Activated CD4-positive, alpha-beta T cell treated with anti-CD3 and anti-CD28 coated beads, Interleukin-2, Interleukin-4, amounts not matched to agents 100 ng/mL and 50 ng/mL, durations not matched to agents 16 hours and 8 hours (primary cell): ENCODE results near the gene BCAS3.
"Not testable (repeated sequence)": the region's sequence is repeated elsewhere in the genome, so short reads cannot be mapped to it uniquely, and the experiment has no call there.

Experiments used
- DNase-seq: peaks from one replicate; pipeline ENCODE4 v3.0.0-alpha.2; 2020; ENCODE audit warnings: low spot score

The BCAS3 gene

DNA sequence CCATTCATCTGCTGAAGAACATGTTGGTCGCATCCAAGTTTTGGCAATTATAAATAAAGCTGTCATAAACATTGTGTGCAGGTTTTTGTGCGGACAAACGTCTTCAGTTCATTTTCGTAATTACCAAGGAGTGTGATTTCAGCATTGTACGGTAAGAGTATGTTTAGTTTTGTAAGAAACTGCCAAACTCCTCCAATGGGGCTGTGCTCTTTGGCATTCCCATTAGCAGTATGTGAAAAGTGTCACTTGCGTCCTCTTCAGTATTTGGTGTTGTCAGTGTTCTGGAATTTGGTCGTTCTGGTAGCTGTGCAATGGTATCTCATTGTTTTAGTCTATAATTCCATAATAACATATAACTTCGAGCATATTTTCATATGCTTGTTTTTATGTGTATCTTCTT lies 120.9 kb downstream of the BCAS3 start:
- no peak for DNase-seq

DNA sequence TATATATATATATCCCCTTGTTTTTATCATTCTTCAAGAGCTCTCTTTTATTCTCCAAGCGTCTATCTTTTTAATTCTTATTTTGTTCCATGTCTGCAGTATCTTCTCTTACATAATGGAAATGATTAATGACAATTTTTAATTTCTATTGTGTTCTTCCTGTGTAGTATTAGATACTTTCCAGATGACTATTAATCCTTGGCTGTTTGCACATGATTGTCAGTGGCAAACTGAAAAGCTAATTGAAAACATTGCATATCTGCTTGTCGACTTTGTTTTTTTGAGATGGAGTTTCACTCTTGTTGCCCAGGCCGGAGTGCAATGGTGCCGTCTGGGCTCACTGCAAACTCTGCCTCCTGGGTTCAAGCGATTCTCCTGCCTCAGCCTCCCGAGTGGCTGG lies 124.7 kb downstream of the BCAS3 start:
- DNase-seq, result no peak

DNA sequence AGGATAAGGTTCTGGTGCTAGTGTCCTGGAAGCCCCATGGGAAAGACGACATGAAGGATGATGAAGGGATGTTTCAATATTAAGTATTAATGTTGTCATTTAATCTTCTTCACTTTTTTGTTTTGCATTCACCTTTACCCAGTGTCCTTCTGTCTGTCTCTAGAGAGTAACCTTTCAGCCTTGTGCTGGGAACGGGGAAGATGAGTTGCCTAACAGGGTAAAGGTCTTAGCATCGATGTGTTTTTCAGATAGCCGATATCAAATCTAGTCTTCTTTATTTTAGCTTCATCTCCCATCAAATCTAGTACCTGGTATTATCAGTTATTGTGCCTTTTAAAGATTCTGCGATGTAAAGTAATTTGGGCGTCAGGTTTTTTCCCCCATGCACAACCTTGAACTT lies 125.4 kb downstream of the BCAS3 start:
- DNase-seq, result no peak

DNA sequence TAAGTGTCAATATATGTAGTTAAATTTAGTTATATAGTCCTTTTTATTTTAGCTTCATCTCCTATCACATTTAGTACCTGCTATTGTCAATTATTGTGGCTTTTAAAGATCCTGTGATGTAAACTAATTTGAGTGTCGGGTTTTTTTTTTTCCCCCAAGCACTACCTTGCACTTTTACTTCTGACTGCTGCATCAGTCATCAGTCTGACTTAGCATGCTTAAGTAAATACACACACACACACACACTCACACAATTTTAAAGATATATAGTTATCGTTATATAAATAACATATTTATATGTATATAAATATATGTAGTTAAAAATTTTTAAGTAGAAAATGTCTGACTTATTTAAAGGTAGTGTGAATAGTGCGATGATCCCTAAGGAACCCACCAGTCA lies 127.2 kb downstream of the BCAS3 start:
- no peak for DNase-seq

DNA sequence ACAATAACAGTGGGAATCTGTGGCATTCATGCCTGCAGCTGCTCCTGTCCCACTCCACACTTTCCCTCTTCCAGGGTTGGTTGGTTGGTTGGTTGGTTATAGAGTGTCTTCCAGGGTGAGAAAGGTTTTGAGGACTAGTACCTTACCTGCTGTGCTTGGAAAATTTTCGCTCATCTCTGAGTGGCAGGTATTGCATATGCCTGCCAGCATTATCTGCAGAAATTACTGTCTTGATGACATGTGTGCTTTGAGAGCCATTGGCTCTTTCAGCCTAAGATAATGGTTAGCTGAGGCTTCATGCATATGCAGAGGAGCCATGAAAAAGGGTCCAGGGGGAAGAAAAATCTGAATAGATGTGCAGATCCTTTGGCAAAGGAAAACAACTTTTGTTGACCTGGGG lies 131.8 kb downstream of the BCAS3 start:
- DNase-seq, result no peak

DNA sequence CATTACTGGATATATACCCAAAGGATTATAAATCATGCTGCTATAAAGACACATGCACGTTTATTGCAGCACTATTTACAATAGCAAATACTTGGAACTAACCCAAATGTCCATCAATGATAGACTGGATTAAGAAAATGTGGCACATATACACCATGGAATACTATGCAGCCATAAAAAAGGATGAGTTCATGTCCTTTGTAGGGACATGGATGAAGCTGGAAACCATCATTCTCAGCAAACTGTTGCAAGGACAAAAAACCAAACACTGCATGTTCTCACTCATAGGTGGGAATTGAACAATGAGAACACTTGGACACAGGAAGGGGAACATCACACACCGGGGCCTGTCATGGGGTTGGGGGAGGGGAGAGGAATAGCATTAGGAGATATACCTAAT lies 137.3 kb downstream of the BCAS3 start:
- not testable (repeated sequence) for DNase-seq

DNA sequence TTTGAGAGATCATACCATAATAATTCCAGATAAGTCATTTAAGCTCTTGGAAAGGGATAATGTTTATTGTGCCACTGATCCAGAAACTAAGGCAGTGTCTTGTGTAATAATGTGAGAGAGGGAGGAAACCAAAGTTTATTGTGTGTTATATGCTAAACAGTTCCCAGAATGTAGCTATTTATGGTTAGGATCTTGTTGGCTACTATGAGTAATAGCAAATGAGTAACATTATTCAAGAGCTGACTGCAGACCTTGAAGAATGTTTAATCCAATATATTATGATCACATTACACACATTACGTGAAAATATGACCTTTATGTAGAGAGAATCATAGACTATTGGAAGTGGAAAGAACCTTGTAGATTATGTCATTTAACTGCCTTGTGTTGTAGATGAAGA lies 139.5 kb downstream of the BCAS3 start:
- DNase-seq, result no peak

DNA sequence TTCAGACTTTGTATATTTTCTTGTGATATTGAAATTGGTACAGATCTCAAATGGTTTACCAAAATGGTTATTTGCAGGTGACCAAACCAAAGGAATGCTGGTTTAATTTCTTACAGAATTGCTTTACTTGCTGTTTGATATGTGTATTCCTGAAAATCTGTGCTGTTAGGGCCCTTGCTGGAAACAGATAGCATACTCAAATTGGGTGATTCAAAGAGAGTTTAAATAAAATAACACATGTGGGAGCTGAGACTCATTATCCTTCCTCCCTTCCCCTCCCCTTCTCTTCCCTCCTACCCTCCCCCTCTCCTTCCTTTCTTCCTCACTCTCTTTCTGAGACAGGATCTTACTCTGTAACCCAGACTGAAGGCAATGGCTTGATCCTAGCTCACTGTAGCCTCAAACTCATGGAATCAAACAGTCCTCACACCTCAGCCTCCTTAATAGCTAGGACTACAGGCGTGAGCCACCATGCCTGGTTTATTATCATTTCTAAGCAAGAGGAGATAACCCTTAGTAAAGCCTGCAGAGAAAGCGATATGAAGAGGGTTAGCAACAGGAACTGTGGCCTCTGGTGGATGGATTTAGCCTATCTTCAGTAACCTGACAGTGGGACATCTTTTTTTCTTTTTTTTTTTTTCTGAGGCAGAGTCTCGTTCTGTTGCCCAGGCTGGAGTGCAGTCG lies 141.9 kb downstream of the BCAS3 start:
- no peak for DNase-seq

DNA sequence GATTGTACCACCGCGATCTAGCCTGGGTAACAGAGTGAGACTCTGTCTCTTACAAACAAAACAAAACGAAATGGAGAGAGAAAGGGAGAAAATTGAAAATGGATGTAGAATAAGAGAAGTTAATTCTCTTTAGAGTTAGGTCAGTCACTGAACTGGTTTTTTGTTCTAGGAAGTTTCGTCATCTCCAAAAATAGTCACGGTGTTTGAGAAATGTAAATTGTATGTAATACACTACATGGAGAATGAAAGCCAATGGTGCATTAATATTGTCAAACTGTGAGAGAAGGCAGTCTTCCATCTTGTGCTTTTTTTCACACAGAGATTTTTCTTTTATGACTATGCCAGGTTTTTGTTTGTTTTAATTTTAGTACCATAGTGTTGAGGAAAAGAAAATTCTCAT lies 145.9 kb downstream of the BCAS3 start:
- no peak for DNase-seq

DNA sequence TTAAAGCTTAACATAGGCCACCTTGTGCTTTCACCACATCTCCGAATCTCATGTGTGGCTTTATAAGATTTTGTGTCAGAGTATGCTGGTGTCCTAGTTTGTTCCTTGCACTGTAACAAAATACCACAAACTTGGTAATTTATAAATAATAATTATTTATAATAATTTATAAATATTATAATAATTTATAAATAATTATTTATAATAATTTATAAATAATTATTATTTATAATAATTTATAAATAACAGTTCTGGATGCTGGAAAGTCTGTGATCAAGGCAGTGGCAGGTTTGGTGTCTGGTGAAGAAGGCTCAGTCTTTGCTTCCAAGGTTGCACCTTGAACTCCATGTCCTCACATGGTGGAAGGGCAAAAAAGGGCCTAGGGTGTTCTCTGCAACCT lies 147.7 kb downstream of the BCAS3 start:
- no peak for DNase-seq

DNA sequence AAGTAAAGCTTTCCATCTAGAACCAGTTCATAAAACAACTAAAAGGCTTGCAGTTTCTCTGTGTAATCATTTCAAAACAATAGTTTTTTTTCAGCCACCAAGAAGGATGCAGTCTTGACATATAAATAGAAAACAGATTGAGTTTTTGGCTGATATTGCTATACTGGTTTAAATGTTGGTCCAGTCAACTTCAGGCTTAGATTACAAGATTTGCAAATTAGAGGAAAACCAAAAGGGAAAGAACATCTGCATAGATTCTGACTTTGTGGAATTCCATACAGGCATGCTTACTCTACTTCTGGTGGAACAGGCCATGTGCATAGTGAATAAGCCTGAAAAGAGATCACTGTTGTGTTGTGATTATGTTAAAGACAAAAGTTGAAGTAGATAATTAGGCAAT lies 150.3 kb downstream of the BCAS3 start:
- no peak for DNase-seq

DNA sequence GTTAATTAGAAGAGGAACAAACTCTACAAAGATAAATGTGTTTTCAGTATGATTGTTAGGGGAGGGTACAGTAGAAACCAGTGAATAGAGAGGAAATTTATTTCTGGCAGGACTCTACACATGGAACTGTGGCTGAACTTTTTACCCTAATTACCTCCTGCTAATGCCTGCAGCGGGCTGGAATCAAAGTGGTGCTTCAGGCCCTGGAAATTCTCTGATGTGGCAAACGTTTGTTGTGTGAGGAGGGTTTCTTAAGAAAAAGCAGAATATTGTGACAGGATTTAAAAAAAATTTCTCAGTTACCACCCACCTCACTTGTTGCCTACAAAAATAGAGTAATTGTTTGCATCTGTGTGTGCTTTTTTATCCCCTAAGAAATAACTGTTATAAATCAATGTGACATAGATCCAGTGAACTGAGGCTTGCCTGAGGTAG lies 154.5 kb downstream of the BCAS3 start:
- DNase-seq, result no peak

DNA sequence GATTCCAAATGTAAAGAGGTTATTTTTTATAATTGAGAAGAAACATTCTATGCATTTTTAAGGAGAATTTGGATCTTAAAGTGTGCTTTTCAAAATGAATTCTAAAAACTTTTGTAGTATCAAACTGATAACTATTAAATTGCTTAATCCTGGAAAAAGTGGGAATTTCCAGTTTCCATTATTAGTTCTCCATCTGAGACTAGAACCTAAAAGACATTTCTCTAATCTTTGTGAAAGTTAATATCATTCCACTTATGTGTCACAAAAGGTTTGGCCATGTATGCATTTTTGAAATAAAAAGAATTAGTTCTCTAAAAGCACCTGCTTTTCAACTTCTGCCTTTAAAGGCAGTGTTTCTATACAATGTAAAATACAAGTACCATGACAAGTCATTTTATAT lies 155.0 kb downstream of the BCAS3 start:
- DNase-seq, result no peak

DNA sequence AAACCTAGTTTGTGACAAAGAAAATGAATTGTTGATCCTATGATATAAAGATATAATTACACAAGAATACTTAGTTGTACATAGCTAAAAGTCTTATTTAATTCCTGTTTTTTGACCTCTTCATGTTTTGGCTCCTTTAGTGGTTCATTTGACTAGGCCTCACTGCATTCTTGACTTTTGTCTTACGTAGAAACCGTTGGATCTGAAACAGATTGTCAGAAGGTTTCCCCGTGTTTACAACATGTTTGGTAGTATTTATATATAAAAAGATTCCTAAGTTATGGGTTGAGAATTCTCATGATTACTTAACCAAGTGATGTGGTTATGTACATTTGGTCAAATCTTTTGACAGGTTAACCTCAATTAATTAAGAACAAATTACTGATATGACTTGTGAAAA lies 162.8 kb downstream of the BCAS3 start:
- no peak for DNase-seq

DNA sequence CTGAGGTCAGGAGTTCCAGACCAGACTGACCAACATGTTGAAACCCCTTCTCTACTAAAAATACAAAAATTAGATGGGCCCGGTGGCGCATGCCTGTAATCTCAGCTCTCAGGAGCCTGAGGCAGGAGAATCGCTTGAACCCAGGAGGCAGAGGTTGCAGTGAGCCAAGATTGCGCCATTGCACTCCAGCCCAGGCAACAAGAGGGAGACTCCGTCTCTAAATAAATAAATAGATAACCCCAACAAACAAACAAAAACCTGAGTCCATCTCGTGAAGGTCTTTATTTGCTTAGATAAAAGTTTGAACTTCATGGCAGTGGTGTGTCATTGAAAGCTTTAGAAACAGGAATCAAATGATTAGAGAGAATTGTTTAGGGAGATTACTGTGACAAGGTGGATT lies 167.4 kb downstream of the BCAS3 start:
- no peak for DNase-seq

DNA sequence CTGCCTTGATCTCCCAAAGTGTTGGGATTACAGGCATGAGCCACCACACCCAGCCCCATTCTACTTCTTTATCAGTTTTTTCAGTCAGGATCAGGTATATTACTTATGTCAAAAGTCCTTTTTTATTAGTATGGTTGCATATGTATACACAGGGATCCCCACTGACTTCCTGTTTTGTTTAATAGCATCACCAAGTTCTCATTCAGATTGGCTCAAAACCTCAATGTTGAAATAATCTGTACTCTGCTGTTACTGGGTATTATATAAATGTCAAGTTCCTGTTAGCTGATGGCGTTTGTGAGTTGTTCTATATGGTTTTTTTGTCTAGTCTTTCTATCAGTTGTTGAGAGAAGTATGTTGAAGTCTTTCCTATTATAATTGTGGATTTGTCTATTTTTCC lies 168.5 kb downstream of the BCAS3 start:
- DNase-seq, result no peak

DNA sequence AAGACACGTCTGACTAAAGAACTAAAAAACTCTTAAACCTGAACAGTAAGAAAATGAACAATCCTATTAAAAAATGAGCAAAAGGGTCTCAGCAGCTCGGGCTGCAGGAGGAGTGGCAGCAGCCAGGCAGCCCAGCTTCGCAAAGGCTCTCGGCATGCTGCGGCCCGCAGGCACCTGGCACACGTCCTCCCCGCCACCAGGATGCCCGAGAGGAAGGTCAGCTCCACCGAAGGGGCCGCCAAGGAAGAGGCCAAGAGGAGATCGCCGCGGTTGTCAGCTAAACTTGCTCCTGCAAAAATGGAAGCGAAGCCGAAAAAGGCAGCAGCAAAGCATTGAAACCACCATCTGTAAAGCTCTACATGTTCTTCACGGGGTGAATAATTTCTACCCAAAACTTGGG lies 173.5 kb downstream of the BCAS3 start:
- DNase-seq, result no peak

DNA sequence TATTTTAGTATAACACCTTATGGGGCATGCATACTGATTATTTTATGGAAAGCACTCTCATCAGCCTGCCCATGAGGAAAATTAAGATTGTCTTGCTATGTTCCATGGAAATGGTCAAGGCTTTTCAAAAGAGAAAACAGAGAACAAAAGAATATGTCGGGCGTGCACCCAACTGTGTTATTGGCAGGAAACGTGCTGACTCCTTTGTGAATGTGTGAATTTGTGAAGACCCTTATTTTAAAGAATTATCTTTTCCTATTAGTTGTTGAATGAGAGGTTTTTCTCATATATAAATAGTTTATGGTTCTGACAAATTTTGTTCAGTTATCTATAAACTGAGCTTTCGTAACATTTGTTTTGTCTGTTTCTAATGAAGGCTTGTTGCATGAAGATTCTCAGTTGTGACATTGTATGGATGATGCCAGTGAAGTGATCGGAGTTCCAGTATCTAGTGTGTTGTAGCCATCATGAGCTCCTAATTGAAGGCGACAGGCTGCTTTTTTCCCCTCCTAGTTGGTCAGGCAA lies 180.0 kb downstream of the BCAS3 start:
- no peak for DNase-seq

DNA sequence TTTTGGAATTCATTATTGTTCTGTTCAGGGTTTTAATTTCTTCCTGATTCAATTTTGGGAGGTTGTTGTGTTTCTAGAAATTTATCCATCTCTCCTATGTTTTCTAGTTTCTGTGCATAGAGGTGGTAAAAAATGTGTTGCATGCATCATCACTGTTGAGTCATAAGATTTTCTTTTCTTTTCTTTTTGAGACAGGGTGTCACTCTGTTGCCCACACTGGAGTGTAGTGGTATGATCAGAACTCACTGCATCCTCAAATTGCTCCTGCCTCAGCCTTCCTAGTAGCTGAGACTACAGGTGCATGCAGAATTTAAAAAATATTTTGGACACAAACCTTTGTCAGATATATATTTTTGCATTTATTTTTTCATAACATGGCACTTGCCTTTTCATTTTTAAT lies 184.8 kb downstream of the BCAS3 start:
- DNase-seq, result peak; percentile 11

DNA sequence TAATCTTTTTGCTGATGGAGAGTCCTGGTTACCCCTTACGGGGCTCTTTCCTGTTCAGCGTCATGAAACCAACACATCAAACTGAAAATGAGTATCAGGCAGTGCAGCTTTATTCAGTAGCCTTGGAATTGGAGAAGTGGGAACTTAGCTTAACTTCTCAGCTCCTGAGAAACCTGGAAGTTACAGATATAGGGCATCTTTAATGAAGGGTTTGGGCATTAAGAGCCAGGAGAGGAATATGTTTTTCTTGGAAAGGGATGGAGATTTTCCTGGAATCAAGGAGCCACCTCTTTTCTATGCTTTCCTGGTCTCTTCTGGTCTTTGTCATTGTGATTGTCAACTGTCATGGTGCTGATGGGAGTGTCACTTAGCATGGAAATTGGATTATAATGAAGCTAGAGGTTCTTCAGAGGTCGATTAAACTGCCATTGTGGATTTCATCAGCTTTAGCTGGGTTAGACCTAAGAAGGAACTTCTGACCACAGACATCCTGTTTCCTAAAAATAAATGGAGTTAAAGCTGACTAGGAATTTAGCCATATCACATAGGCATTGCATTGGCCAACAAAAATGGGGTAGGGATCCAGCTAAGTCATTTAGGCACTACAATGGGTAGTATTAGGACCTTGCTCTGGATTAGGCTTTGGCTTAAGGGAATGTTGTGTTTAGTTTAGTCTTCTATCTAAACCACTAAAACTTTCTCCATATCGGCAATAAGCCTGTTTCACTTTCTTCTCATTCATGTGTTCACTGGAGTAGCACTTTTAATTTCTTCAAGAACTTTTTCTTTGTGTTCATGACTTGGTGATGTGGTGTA lies 186.4 kb downstream of the BCAS3 start:
- DNase-seq, result peak; percentile 32

DNA sequence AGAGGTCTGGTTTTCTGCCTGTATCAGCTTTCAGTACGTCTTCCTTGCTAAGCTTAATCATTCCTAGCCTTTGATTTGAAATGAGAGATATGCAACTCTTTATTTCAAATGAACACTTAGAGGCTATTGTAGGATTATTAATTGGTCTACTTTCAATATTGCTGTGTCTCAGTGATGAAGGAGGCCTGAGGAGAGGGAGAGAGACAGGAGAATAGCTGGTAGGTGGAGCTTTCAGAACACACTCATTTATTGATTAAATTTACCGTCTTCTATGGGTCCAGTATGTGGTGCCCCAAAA lies 187.0 kb downstream of the BCAS3 start:
- DNase-seq, result peak; percentile 49

DNA sequence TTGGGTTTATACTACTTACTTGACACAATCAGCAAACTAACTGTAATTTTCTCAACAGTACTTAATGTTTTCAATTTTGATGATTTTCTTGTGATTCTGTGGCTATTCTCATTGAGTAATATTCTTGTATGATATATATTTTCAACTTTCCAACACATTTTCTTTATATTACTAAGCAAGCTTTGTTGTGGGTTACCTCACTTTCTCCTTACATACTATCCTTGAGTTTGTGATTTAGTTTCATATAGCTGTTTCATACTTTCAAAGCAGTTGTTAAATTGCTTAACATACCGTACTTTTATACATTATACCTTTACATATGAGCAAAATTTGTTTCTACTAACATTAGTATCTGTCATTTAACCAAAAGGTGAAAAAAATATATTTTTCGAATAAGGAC lies 197.1 kb downstream of the BCAS3 start:
- peak; percentile 24 for DNase-seq

DNA sequence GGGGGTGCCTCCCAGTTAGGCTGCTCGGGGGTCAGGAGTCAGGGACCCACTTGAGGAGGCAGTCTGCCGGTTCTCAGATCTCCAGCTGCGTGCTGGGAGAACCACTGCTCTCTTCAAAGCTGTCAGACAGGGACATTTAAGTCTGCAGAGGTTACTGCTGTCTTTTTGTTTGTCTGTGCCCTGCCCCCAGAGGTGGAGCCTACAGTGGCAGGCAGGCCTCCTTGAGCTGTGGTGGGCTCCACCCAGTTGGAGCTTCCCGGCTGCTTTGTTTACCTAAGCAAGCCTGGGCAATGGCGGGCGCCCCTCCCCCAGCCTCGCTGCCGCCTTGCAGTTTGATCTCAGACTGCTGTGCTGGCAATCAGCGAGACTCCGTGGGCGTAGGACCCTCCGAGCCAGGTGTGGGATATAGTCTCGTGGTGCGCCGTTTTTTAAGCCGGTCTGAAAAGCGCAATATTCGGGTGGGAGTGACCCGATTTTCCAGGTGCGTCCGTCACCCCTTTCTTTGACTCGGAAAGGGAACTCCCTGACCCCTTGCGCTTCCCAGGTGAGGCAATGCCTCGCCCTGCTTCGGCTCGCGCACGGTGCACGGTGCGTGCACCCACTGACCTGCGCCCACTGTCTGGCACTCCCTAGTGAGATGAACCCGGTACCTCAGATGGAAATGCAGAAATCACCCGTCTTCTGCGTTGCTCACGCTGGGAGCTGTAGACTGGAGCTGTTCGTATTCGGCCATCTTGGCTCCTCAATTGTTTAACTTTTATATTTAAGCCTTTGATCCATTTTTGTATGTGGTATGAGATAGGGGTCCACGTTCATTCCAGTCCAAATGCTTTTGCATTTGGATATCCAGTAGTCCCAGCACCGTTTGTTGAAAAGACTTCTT lies 209.3 kb downstream of the BCAS3 start:
- DNase-seq, result not testable (repeated sequence)
